ENCODE results near the gene NGLY1.

NGLY1 gene

GRCh38 chr3:25784971-25785370 lies 1.7 kb upstream of the NGLY1 start:
- DNase-seq (ENCODE audit: low read depth) = no peak

- no peak for DNase-seq (ENCODE audit: low read depth)
These were observed 644 bp upstream of the NGLY1 start for GRCh38 chr3:25783661-25784512.

GRCh38 chr3:25782636-25782937 lies 656 bp downstream of the NGLY1 start:
- no peak for DNase-seq (ENCODE audit: low read depth)

- no peak for DNase-seq (ENCODE audit: low read depth)
These were observed 1.3 kb downstream of the NGLY1 start for GRCh38 chr3:25781758-25782594.

DNA sequence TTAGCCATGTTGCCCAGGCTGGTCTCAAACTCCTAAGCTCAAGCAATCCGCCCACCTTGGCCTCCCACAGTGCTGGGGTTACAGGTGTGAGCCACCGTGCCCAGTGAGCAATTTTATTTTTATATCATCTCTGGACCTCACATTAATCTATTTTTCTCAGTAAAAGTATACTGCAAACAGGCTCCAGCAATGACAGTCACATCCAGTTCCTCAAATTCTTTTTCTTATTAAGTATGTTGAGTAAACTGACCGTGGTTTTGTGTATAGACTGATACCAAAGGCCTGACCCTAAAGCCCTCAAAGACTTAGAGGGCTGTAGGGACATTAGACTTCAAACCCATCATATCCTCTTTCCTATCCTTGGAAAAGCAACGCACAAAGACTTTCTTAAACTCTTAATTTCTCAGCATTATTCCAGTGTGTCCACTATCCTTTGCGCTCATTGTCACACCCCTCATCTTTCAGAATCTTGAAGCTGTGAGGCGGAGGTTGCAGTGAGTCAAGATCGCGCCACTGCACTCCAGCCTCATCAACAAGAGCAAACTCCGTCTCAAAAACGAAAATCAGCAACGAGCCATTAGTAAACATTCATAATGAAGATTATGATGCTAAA lies 2.0 kb downstream of the NGLY1 start:
- no peak for DNase-seq (ENCODE audit: low read depth)

DNA sequence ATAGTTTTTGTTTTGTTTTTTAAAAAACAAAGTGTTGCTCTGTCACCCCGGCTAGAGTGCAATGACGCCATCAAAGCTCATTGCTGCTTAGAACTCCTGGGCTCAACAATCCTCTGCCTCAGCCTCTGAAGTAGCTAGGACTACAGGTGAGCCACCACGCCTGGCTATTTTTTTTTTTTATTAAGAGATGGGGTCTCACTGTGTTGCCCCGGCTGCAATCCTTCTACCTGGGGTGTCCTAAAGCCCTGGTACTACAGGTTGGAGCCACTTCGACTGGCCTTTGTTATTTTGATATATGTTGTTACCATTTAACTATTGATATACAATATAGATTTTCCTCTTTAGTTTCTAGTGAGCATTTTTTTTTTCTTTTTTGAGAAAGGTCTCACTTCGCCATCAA lies 2.6 kb downstream of the NGLY1 start:
- no peak for DNase-seq (ENCODE audit: low read depth)

GRCh38 chr3:25775936-25776335 lies 7.3 kb downstream of the NGLY1 start:
- DNase-seq (ENCODE audit: low read depth) = no peak

DNA sequence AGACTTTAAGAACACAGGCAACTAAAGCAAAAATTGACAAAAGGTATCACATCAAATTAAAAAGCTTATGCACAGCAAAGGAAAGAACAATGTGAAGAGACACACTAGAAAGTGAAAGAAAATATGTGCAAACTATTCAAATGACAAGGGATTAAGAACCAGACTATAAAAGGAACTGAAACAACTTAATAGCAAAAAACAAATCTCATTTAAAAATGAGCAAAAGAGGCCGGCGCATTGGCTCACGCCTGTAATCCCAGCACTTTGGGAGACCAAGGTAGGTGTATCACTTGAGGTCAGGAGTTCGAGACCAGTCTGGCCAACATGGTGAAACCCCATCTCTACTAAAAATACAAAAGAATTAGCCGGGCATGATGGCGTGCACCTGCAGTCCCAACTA lies 14.4 kb downstream of the NGLY1 start:
- no peak for DNase-seq (ENCODE audit: low read depth)

DNA sequence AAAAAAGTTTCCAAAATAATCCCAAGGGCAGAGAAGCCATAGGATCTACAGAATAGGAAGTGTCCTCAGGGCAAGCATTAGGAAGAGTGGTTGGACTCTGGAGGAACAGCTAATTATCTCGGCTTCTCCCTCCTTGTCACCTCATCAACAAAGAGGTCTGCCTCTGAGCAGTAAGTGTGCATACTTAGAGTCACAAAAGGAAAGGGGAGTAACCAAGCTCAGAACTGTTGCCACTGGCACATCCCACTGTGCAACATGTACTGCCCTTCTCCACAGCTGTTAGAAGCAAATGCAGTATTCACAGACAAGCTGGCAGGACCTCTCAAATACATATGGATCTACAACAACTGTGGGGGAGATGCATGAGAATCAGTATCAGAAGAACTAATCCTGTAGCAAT lies 31.5 kb downstream of the NGLY1 start:
- no peak for DNase-seq (ENCODE audit: low read depth)

GRCh38 chr3:25751048-25751447 lies 32.2 kb downstream of the NGLY1 start:
- no peak for DNase-seq (ENCODE audit: low read depth)

- DNase-seq (ENCODE audit: low read depth) = no peak
These were observed 34.1 kb downstream of the NGLY1 start for GRCh38 chr3:25749031-25749581.

- no peak for DNase-seq (ENCODE audit: low read depth)
These were observed 35.1 kb downstream of the NGLY1 start for GRCh38 chr3:25748189-25748588.

- no peak for DNase-seq (ENCODE audit: low read depth)
These were observed 36.2 kb downstream of the NGLY1 start for GRCh38 chr3:25747033-25747432.

DNA sequence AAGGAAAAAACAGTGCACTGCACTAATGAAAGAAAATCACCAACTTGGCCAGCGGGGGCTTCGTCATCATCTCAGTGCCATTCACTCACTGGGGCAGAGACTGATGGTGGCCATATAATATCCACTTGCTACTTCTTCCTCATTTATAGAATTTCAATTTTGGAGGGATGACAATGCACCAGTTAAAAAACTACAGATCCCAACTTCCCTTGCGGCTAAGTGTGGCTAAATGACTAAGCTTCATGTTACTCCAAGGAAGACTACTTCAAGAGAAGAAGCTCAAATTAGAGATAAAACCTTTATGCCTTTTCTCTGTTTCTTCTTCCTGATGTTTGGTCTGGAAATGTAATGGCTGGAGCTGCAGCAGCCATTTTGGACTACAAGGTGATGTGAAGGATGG lies 38.8 kb downstream of the NGLY1 start:
- DNase-seq (ENCODE audit: low read depth) = no peak

DNA sequence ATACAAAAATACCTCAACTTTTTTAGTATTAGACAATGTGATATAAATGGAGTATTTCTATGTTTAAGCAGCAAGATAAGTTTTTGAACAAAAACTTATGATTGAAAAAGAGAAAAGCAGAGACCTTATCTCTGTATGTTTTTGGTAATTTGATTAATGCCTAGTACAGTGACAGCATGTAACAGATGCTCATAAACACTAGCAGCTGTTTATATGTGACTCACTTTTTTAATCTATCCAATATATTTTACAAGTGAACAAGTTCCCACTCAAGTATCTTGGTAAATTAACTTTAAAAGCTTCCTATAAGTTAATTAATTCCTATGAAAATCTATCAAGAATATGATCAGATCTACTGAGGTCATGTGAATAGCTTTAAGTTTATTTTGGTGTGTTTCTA lies 55.1 kb downstream of the NGLY1 start:
- no peak for DNase-seq (ENCODE audit: low read depth)

GRCh38 chr3:25727316-25727715 lies 55.9 kb downstream of the NGLY1 start:
- no peak for DNase-seq (ENCODE audit: low read depth)

DNA sequence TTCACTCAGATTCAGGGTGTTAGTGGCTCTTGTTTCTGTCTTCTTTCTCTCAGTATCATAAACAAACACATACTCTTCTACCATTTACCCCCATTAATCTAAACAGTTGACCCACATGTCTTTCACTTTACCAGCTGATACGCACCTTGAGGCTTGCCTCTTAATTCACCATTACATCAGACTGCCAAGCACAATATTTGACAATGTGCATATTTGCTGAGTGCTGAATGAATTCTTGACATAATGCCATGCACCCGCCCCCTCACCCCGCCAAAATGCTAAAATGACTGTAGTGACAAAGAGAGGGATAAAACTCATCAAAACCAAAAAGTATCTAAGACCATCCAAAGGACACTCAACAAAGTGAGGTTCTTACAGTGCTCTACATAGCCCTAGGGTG lies 57.4 kb downstream of the NGLY1 start:
- DNase-seq (ENCODE audit: low read depth) = no peak

DNA sequence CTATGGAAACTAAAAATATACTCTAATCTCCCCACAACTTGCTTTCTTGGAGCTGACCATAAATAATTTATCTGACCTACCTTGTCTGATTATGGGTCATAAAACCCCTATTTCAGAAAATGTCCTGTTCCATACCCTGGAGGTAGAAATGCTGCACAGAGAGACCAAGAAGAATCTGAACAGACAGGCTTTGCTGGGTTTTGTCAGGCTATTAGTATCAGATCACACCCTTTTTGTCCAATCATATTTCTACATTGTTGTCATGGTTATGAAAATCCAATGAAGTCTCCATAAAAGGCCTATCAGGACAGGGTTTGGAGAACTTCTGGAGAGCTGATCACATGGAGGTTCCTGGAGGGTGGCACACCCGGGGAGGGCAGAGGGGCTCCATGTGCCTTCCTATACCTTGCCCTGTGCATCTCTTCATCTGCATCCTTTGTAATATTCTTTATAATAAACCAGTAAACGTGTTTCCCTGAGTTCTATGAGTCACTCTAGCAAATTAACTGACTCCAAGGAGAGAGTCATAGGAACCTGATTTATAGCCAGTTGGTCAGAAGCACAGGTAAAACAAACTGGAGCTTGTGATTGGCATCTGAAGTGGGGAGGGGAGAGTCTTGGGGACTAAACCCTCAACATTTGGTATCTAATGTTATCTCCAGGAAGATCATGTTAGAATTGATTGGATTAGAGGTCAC lies 58.1 kb downstream of the NGLY1 start:
- DNase-seq (ENCODE audit: low read depth) = no peak

DNA sequence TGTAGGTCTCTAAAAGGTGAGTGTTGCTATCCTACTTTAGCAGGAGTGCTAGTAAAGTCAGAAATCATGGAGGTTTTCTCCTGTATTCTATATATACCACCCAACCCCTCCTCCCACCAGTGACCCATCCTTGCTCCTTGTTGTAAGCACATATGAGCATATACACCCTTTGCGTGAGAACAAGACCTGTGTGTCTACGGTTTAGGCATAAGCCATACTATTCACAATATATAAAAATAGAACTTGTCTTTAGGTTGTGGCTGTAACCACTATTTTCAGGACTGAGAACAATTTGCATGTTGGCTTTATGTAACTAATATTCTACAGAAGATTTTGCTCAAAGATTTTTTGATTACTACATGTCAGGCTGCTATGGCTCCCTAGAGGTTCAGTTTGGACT lies 59.4 kb downstream of the NGLY1 start:
- no peak for DNase-seq (ENCODE audit: low read depth)

DNA sequence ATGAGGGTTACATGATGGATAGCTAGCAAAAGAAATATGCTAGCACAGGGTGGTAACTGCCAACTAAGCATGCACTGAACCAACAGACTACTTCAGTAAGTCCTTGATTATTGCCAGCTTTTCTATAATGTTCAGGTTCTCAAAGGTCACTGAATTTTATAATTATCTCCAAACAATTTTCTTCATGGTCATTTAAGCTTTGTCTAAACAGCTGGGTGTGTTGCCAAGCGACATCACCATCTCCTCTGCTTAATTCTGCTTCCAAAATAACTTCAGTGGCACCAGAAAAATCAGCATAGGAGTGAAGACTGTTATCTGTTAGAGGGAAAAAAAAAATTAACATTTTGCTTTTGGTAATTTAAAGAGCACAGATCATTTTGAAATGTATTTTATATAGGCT lies 63.9 kb downstream of the NGLY1 start:
- DNase-seq (ENCODE audit: low read depth) = no peak

DNA sequence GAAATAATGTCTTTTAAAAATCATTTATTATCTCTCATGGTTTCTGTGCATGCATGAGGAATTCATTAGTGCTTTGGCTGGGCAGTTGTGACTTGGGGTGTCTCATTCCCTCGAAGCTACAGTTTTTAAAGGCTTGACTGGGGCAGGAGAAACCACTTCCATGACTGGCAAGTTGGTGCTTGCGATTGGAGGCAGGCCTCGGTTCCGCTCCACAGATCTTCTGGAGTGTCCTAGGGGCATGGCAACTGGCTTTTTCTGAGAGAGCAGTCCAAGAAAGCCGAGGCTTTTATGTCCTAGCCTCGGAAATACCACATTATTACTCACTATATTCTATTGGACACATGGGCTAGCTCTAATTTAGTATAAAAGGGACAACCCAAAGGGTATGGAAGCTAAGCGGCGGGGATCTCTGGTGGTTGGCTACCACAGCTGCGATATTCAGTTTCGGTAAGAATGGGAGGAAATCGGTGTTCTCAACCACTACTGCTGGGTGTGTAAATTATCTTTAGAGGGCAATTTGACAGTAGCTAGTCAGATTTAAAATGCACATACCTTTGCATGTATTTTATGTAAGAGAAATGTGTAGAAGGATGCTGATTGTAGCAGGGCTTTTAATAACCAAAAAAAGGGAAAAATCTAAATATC lies 69.8 kb downstream of the NGLY1 start:
- no peak for DNase-seq (ENCODE audit: low read depth)

GRCh38 chr3:25711090-25711489 lies 72.2 kb downstream of the NGLY1 start:
- no peak for DNase-seq (ENCODE audit: low read depth)
